ENCODE data around the gene ST6GALNAC6. TPM values are rescaled to one million over a fixed set of nuclear protein-coding genes. Genes with fewer than 3 reads are reported as not detected.

Gene ST6GALNAC6
- total RNA-seq, 4 donors from 2014 or later: 37.7 to 133 (median 111) TPM

DNA sequence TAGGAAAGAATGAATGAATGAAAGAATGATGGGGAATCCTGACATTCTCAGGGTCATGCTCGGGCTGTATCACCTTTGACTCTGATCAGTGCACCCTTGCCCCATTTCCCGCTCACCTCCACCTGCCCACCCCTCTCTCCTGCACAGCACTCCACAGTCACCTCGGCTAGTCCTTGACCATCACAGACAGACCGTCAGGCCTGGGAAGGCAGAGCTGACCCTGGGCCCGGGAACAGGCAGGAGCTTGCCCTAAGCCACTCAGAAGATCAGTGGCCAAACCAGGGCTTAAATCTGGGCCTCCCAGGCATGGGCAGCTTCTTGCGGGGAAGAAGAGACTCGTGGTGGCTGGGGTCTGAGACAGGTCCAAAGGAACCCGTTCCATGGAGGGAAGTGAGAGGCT lies 3.6 kb downstream of the ST6GALNAC6 start:
- no peaks in the 10 kb centered on the region for H3K9me3 ChIP-seq
- no peaks in the 10 kb centered on the region for H3K27me3 ChIP-seq
- no peaks in the 10 kb centered on the region for H3K36me3 ChIP-seq
- no peak overlapping the region for H3K4me3 ChIP-seq
- intact Hi-C loops (cut with DNase I; ENCODE audit: low total_unique reads): no loop called here
- H3K27ac ChIP-seq: peak overlapping the region; percentile 93 to 97
- no peak for TF ChIP-seq POLR2A (IDR thresholded peaks at IDR 0.05)
- TF ChIP-seq, protein P1, sequence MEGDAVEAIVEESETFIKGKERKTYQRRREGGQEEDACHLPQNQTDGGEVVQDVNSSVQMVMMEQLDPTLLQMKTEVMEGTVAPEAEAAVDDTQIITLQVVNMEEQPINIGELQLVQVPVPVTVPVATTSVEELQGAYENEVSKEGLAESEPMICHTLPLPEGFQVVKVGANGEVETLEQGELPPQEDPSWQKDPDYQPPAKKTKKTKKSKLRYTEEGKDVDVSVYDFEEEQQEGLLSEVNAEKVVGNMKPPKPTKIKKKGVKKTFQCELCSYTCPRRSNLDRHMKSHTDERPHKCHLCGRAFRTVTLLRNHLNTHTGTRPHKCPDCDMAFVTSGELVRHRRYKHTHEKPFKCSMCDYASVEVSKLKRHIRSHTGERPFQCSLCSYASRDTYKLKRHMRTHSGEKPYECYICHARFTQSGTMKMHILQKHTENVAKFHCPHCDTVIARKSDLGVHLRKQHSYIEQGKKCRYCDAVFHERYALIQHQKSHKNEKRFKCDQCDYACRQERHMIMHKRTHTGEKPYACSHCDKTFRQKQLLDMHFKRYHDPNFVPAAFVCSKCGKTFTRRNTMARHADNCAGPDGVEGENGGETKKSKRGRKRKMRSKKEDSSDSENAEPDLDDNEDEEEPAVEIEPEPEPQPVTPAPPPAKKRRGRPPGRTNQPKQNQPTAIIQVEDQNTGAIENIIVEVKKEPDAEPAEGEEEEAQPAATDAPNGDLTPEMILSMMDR (IDR thresholded peaks at IDR 0.05): no peak
- H3K4me1 ChIP-seq: peaks cover 0 to 23% of the 10 kb centered on the region in 2 donors
- DNase-seq: no peak

DNA sequence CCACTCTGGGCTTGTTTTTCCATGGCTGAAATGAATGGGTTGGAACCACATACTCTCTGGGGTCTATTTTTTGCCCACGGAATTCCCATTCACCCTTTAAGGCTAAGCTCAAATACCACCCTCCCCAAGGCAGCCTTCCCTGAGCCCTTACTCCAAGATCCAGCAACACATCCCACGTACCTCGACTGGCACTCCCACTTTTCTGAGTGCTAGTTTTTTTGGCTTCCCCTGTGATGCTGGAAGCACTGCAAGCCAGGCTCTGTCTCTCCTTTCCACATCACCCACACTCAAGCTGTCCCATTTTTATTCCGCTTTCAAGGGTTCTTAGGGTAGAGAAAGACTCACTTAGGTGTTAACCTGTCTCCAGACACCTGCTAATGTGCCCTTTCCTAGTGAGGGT lies 6.0 kb downstream of the ST6GALNAC6 start:
- H3K9me3 ChIP-seq: no peaks in the 10 kb centered on the region
- no peaks in the 10 kb centered on the region for H3K27me3 ChIP-seq
- no peak overlapping the region for H3K4me3 ChIP-seq
- intact Hi-C loops (cut with DNase I; ENCODE audit: low total_unique reads): no loop called here
- peaks cover 0 to 18% of the 10 kb centered on the region in 2 donors for H3K4me1 ChIP-seq
- TF ChIP-seq, protein P1 (IDR thresholded peaks at IDR 0.05): no peak
- TF ChIP-seq POLR2A (IDR thresholded peaks at IDR 0.05): no peak
- no peak for DNase-seq
- H3K36me3 ChIP-seq: no peaks in the 10 kb centered on the region
- no peak overlapping the region for H3K27ac ChIP-seq

DNA sequence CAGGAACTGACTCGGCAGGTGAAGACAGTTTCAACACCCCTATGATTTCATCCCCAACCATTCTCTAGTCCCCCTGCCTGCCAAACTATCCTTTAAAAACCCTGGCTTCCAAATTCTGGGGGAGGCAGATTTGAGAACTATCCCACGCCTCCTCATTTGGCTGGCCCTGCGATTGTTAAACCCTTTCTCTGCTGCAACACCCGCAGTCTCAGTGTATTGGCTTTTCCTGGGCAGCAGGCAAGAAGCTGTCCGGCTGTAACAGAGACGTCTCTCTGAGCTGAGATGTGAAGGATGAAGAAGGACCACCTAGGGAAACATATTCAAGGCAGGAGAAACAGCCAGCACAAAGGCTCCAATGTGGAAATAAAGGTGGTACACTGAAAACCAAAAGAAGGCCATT lies 6.6 kb downstream of the ST6GALNAC6 start:
- H3K27ac ChIP-seq: no peak overlapping the region

DNA sequence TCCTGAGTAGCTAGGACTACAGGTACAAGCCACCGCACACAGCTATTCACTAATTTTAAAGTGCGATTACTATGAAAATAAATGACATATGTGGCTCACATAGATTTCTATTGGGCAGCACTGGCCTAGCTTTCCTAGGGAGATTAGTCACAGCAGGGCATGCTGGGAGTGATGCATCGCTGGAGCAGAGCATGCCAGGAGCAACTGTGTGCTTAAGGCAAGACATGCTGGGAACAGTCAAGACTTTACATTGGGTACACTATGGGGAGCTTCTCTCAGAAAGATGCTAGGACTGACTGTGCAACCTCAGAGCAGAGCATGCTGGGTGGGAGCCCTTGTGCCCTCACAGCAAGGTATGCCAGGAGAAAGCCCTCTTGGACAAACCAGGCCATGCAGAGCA lies 9.3 kb downstream of the ST6GALNAC6 start:
- no peaks in the 10 kb centered on the region for H3K9me3 ChIP-seq
- no peaks in the 10 kb centered on the region for H3K27me3 ChIP-seq
- no peak overlapping the region for H3K4me3 ChIP-seq
- peaks cover 0 to 5% of the 10 kb centered on the region in 2 donors for H3K4me1 ChIP-seq
- H3K36me3 ChIP-seq: no peaks in the 10 kb centered on the region
- DNase-seq: no peak
- no peak for TF ChIP-seq POLR2A (IDR thresholded peaks at IDR 0.05)
- TF ChIP-seq, protein P1 (IDR thresholded peaks at IDR 0.05): no peak
- intact Hi-C loops (cut with DNase I; ENCODE audit: low total_unique reads): no loop called here
- no peak overlapping the region for H3K27ac ChIP-seq

More for the DNA sequence above, 6.6 kb downstream of the ST6GALNAC6 start:
- H3K27me3 ChIP-seq: no peaks in the 10 kb centered on the region
- no peaks in the 10 kb centered on the region for H3K9me3 ChIP-seq
- H3K4me3 ChIP-seq: no peak overlapping the region
- intact Hi-C loops (cut with DNase I; ENCODE audit: low total_unique reads): no loop called here
- TF ChIP-seq POLR2A (IDR thresholded peaks at IDR 0.05): no peak
- TF ChIP-seq, protein P1 (IDR thresholded peaks at IDR 0.05): no peak
- H3K4me1 ChIP-seq: peaks cover 0 to 15% of the 10 kb centered on the region in 2 donors
- H3K36me3 ChIP-seq: no peaks in the 10 kb centered on the region
- no peak for DNase-seq

DNA sequence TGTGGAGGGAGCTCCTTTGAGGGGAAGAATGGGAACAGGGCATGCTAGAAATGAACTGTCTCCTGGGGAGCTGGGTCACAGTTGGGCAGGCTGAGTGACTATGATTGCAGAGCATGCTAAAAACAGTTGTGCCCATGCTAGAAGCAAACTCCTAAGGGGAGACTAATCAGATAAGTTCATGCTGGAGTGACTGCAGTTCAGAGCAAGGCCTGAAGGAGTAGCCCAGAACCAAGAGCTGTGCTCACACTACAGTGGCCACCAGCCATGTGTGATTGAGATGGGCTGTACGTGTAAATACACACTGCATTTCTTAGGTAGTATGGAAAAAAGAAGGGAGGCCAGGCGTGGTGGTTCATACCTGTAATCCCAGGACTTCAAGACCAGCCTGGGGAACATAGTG lies 11.6 kb downstream of the ST6GALNAC6 start:
- no peak for DNase-seq
- H3K9me3 ChIP-seq: no peaks in the 10 kb centered on the region
- H3K36me3 ChIP-seq: no peaks in the 10 kb centered on the region
- intact Hi-C loops (cut with DNase I; ENCODE audit: low total_unique reads): no loop called here
- TF ChIP-seq POLR2A (IDR thresholded peaks at IDR 0.05): no peak
- TF ChIP-seq, protein P1 (IDR thresholded peaks at IDR 0.05): no peak
- H3K4me1 ChIP-seq: peaks cover 0 to 5% of the 10 kb centered on the region in 2 donors
- H3K27ac ChIP-seq: no peak overlapping the region
- no peak overlapping the region for H3K4me3 ChIP-seq
- H3K27me3 ChIP-seq: no peaks in the 10 kb centered on the region
